ENCODE measurements around the gene MSX2. TPM values are rescaled to one million over a fixed set of nuclear protein-coding genes. Genes with fewer than 3 reads are reported as not detected.

MSX2 gene
- total RNA-seq, 2 donors from 2014 or later, result 0.17 to 0.88 TPM

DNA sequence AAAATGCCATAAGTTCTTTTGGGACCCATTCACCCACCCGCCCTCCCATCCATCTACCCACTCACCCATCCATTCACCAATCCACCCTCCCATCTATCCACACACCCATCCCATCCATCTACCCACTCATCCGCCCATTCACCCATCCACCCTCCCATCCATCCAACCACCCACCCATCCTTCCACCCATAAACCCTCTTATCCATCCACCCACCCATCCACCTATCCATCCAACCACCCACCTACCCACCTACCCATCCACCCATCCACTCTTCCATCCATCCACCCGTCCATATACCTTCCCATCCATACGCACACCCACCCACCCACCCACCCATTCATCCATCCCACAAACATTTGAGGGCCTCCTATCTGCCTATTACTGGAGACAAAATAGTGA is 43.3 kb downstream of the MSX2 start:
- no peak for TF ChIP-seq CTCF (IDR thresholded peaks at IDR 0.05)
- intact Hi-C loops (cut with DNase I), result no loop called here
- H3K9me3 ChIP-seq, result no peaks in the 10 kb centered on the region

GRCh38 chr5:174769005-174769404 is 44.6 kb downstream of the MSX2 start:
- H3K27ac ChIP-seq, result no peak overlapping the region
- H3K4me1 ChIP-seq, result no peaks in the 10 kb centered on the region
- H3K27me3 ChIP-seq, result no peaks in the 10 kb centered on the region
- H3K4me3 ChIP-seq, result no peak overlapping the region
- H3K9ac ChIP-seq (ENCODE audit: low read depth in 2 of 2, low read length in 2 of 2), result no peak overlapping the region
- H3K9me3 ChIP-seq, result no peaks in the 10 kb centered on the region
- no peak for TF ChIP-seq CTCF (IDR thresholded peaks at IDR 0.05)
- no peaks in the 10 kb centered on the region for H3K36me3 ChIP-seq
- intact Hi-C loops (cut with DNase I), result no loop called here
- DNase-seq, result no peak

More for the DNA sequence above, 43.3 kb downstream of the MSX2 start:
- DNase-seq, result no peak
- Histone ChIP-seq H3K4me3 (no peak overlapping the region), H3K27ac (no peak overlapping the region), H3K36me3 (no peaks in the 10 kb centered on the region), H3K4me1 (no peaks in the 10 kb centered on the region), H3K27me3 (no peaks in the 10 kb centered on the region), H3K9ac (ENCODE audit: low read depth in 2 of 2, low read length in 2 of 2) (no peak overlapping the region)

GRCh38 chr5:174773371-174773770 is 49.0 kb downstream of the MSX2 start:
- TF ChIP-seq CTCF (IDR thresholded peaks at IDR 0.05), result no peak
- intact Hi-C loops (cut with DNase I), result no loop called here
- Histone ChIP-seq H3K4me3 (no peak overlapping the region), H3K4me1 (no peaks in the 10 kb centered on the region), H3K9me3 (no peaks in the 10 kb centered on the region), H3K36me3 (no peaks in the 10 kb centered on the region), H3K9ac (ENCODE audit: low read depth in 2 of 2, low read length in 2 of 2) (no peak overlapping the region), H3K27ac (no peak overlapping the region), H3K27me3 (no peaks in the 10 kb centered on the region)
- DNase-seq, result no peak

DNA sequence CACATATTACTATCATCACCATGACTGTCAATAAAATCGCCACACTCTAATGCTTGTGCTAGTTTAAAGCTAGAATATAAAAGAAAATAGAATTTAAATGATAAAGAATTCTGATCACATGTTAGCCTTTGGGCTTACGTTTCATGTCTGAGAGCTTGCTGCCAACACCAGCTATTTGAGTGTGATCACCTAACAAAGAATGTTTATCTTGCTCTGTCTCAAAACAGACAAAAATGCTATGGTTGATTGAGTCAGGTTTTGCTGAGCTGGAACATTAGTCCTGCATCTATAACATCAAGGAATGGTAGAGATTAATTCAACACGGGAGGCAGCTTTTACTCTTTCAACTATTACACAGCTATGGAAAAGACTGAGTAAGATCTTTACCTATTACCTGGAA is 50.7 kb downstream of the MSX2 start:
- H3K27ac ChIP-seq, result no peak overlapping the region
- intact Hi-C loops (cut with DNase I), result no loop called here
- no peaks in the 10 kb centered on the region for H3K27me3 ChIP-seq
- no peaks in the 10 kb centered on the region for H3K9me3 ChIP-seq
- no peak for DNase-seq
- no peak for TF ChIP-seq CTCF (IDR thresholded peaks at IDR 0.05)
- H3K9ac ChIP-seq (ENCODE audit: low read depth in 2 of 2, low read length in 2 of 2), result no peak overlapping the region
- H3K4me3 ChIP-seq, result no peak overlapping the region
- no peaks in the 10 kb centered on the region for H3K36me3 ChIP-seq
- no peaks in the 10 kb centered on the region for H3K4me1 ChIP-seq

DNA sequence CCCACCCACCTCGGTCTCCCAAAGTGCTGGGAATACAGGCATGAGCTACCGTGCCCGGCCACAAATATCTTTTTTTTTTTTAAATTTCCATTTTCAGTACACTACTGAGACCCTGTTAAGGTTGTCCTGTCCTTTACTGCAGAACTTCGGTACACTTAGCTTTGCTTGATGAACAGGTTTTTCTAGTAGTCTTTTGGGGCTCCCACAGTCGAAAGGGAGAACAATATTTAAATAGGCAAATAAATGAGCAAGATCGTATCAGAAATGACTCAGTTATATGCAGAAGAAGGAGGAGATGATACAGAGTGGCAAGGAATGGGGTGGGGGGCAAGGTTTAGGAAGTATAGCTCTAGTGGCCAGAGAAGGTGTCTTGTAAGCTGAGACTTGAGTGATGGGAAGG is 52.7 kb downstream of the MSX2 start:
- Histone ChIP-seq H3K36me3 (no peaks in the 10 kb centered on the region), H3K9ac (ENCODE audit: low read depth in 2 of 2, low read length in 2 of 2) (no peak overlapping the region), H3K27ac (no peak overlapping the region), H3K4me1 (no peaks in the 10 kb centered on the region), H3K9me3 (no peaks in the 10 kb centered on the region), H3K4me3 (no peak overlapping the region), H3K27me3 (no peaks in the 10 kb centered on the region)
- TF ChIP-seq CTCF (IDR thresholded peaks at IDR 0.05), result no peak
- intact Hi-C loops (cut with DNase I), result no loop called here
- DNase-seq, result no peak

DNA sequence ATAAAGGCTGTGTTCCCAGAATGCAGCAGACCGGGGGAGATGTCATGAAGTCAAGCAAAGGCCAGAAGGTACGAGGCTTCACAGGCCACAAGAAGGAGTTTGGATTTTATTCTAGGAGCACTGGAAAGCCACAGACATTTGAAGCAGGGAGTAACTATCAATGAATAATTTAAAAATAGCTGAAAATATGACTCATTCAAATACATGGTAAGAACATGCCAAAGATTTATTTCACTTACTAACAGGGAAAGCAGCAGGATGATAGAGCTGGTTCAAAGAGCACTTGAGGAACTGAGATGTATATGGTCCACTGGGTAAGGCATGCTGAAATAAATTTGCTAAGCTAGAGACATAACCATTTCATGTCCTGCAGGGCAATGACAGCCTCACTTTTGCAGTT is 53.2 kb downstream of the MSX2 start:
- Histone ChIP-seq H3K4me3 (no peak overlapping the region), H3K36me3 (no peaks in the 10 kb centered on the region), H3K9ac (ENCODE audit: low read depth in 2 of 2, low read length in 2 of 2) (no peak overlapping the region), H3K9me3 (no peaks in the 10 kb centered on the region), H3K27me3 (no peaks in the 10 kb centered on the region), H3K27ac (no peak overlapping the region), H3K4me1 (no peaks in the 10 kb centered on the region)
- no peak for TF ChIP-seq CTCF (IDR thresholded peaks at IDR 0.05)
- intact Hi-C loops (cut with DNase I), result no loop called here
- DNase-seq, result no peak

Measured in colonic mucosa (tissue), 4 donors.